ENCODE data around the gene LRRC7.

DNA sequence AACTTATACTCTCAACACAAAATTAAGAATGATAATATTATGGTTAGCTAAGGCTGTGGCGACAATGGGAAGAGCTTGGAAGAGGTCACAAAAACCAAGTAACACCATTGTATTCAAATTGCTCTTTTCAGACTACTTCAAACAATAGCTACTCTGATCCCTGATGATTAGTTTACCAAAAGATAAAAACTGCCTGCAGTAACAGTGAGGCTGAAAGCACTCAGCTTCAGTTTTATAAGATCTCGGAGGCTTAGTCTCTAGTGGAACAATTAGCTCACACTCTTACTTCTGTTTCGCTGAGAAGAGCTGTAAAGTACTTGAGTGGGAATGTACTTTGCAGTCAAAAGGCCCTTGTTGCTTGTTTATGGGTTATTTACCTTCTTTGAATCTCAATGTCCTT lies 278.5 kb downstream of the LRRC7 start:
- TF ChIP-seq, protein P1, sequence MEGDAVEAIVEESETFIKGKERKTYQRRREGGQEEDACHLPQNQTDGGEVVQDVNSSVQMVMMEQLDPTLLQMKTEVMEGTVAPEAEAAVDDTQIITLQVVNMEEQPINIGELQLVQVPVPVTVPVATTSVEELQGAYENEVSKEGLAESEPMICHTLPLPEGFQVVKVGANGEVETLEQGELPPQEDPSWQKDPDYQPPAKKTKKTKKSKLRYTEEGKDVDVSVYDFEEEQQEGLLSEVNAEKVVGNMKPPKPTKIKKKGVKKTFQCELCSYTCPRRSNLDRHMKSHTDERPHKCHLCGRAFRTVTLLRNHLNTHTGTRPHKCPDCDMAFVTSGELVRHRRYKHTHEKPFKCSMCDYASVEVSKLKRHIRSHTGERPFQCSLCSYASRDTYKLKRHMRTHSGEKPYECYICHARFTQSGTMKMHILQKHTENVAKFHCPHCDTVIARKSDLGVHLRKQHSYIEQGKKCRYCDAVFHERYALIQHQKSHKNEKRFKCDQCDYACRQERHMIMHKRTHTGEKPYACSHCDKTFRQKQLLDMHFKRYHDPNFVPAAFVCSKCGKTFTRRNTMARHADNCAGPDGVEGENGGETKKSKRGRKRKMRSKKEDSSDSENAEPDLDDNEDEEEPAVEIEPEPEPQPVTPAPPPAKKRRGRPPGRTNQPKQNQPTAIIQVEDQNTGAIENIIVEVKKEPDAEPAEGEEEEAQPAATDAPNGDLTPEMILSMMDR (IDR thresholded peaks at IDR 0.05 in 4 of 5, conservative IDR thresholded peaks at IDR 0.05 in 1 of 5): no peak
- no peak for TF ChIP-seq POLR2A (IDR thresholded peaks at IDR 0.05)

Measured in gastrocnemius medialis (tissue), 4 donors.